ENCODE results near the gene ADGRE3.

Gene ADGRE3, protein sequence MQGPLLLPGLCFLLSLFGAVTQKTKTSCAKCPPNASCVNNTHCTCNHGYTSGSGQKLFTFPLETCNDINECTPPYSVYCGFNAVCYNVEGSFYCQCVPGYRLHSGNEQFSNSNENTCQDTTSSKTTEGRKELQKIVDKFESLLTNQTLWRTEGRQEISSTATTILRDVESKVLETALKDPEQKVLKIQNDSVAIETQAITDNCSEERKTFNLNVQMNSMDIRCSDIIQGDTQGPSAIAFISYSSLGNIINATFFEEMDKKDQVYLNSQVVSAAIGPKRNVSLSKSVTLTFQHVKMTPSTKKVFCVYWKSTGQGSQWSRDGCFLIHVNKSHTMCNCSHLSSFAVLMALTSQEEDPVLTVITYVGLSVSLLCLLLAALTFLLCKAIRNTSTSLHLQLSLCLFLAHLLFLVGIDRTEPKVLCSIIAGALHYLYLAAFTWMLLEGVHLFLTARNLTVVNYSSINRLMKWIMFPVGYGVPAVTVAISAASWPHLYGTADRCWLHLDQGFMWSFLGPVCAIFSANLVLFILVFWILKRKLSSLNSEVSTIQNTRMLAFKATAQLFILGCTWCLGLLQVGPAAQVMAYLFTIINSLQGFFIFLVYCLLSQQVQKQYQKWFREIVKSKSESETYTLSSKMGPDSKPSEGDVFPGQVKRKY

DNA sequence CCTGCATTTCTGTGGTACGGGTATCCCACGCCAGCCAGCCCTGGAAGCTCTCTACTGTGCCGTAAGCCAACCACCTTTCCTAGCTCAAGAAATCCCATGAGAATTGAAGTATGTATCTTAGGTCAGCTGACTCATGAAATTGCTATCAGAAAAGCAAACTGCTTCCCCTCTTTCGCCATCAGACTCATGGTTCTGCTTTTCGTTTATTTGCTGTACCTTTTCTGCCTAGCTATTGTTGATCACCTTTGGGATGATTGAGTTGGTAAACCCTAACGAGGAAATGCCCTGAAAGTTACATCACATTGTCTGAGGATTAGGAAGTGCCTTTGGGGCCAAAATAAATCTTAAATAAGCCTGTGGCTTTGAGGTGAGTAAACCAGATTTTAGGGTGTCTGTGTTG is at the start of gene ADGRE3:
Gene ADGRE3 (minus strand): TSS at position 81 of the 400 bp plus-strand sequence. CDS start 74 bp downstream, at position 7.
- DNase-seq, result no peak

DNA sequence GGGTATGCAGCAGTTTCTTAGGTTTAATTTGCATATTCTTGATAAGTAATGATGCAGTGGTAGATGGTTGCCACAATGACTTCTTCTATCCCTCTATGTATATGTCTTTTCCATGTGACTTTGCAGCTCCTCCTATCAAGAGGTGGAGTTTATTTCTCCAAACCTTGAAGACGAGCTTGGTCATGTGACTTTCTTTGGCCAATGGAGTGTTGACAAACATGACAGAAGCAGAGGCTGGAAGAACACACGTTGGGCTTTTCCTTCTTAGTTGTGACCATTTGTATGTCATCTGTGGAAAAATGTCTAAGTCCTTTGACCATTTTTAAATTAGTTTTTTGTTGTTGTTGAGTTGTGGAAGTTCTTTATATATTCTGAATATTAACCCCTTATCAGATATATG is 47.5 kb upstream of the ADGRE3 start:
- DNase-seq, result no peak

DNA sequence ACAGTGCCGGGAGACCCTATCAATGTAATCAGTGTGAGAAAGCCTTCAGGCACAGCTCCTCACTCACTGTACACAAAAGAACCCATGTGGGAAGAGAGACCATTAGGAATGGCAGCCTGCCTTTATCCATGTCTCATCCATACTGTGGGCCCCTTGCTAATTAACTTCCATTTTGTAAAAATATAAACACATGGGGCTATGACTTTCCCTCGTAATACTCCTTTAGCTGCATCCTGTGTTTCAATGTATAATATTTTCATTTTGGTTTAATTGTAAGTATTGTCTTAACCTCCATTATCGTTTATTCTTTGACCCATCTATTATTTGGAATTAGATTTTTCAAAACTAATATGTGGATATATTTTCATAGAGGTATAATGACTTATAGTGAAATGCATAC is 44.5 kb upstream of the ADGRE3 start:
- DNase-seq, result no peak

DNA sequence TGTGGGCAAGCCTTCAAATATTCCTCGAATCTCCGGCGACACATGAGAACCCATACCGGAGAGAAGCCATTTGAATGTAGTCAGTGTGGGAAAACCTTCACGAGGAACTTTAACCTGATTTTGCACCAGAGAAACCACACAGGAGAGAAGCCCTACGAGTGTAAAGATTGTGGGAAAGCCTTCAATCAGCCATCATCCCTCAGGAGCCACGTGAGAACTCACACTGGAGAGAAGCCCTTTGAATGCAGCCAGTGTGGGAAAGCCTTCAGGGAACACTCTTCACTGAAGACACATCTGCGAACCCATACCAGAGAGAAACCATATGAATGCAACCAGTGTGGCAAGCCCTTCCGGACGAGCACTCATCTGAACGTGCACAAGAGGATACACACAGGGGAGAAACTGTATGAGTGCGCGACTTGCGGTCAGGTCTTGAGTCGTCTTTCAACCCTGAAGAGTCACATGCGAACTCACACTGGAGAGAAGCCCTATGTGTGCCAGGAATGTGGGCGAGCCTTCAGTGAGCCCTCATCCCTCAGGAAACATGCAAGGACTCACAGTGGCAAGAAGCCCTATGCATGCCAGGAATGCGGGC is 44.0 kb upstream of the ADGRE3 start:
- DNase-seq, result no peak

DNA sequence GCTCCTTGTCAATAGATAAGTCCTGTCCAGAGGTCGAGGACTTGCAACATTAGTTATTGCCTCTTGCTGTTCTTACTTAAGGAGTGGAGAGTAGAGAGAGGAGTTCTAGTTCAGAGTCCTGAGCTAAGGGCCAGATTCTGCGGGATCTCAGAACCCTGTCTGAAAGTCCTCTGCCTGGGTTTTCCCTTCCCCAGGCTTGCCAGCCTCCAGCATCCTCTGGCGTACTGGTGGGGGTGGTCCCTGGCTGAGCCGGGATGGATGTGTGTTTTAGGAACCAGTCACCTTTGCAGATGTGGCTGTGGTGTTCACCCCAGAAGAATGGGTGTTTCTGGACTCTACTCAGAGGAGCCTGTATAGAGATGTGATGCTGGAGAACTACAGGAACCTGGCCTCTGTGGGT is 41.2 kb upstream of the ADGRE3 start:
- no peak for DNase-seq

DNA sequence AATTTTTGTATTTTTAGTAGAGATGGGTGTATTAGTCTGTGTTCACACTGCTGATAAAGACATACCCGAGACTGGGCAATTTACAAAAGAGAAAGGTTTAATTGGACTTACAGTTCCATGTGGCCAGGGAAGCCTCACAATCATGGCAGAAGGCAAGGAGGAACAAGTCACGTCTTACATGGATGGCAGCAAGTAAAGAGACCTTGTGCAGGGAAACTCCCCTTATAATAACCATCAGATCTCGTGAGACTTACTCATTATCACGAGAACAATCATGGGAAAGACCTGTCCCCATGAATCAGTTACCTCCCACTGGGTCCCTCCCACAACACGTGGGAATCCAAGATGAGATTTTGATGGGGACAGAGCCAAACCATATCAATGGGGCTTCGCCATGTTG is 29.8 kb upstream of the ADGRE3 start:
- DNase-seq, result no peak

DNA sequence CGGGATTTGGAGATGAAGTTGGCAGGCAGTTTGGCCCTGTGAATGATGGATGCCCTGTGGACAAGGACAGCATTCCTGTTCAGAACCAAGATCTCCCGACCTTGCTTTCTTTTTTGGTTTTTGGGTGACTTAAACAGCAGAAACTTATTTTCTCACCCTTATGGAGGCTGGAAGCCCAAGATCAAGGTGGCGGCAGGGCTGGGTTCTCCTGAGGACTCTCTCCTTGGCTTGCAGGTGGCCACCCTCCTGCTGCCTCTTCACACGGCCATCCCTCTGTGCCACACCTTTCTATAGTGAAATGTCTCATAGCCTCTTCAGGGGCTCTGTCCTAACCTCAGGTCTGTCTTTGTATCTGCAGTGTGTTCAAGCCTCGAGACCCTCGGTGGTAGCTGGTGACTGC is 29.2 kb upstream of the ADGRE3 start:
- no peak for DNase-seq

DNA sequence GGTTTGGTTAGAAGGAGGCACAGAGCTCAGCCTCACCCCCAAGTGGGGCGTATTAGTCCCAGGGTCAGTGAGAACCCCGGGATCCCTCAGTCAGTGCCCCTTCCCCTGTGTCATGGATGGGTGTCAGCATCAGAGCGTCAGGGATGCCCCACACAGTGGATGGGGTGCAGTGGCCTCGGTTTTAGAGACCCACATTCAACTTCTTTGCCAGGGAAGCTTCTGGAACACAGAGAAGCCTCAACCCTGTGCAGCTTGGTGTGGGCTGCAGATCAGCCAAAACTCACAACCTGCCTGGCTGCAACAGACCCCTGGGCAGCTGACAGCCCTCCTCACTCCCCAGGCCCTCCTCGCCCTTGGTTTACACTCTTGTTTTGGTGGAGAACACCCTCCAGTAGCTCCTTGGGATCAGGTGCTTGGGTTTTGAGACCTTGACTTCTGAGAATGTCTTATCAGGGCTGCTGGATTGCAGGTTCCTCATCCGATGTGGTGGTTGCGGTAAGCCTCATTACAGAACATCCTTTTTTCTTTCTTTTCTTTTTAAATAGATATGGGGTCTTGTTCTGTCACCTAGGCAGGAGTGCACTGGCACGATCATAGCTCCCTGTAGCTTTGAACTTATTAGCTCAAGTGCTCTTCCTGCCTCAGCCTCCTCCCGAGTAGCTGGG is 26.2 kb upstream of the ADGRE3 start:
- DNase-seq, result no peak

DNA sequence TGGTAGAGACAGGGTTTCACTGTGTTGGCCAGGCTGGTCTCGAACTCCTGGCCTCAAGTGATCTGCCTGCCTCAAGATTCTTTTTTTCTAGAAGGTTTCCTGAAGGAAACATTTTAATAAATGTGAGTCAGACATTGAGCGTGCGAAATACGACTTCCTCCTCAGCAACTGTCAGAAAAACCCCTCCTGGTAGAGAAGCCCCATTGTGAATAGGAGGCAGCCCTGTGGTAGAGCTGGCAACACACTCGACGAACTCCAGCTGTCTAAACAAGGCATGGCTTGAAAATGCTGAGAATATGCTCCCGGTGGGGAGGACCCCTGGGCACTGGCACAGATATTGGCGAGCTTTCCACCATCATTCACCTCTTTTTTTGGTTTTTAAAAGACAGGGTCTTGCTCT is 25.0 kb upstream of the ADGRE3 start:
- no peak for DNase-seq

DNA sequence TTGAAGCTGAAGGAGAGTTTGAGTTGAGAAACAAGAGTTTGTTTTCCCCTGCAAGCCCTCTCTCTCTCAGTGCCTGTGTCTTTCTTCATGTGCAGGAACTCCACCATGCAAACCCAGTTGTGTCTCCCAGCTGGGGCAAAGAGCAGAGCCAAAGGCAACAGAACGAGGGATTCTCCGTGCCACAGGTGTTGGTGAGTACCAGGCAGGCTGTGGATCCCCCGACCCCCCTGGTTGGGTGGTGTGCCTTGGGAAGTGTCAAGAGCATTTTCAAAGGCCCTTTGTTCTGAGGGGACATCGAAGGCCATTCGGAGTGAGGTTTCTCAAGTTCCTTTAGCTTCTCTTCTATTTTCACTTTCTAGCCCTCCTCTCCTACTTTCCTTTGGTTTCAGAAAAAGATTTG is 20.8 kb upstream of the ADGRE3 start:
- DNase-seq, result no peak

DNA sequence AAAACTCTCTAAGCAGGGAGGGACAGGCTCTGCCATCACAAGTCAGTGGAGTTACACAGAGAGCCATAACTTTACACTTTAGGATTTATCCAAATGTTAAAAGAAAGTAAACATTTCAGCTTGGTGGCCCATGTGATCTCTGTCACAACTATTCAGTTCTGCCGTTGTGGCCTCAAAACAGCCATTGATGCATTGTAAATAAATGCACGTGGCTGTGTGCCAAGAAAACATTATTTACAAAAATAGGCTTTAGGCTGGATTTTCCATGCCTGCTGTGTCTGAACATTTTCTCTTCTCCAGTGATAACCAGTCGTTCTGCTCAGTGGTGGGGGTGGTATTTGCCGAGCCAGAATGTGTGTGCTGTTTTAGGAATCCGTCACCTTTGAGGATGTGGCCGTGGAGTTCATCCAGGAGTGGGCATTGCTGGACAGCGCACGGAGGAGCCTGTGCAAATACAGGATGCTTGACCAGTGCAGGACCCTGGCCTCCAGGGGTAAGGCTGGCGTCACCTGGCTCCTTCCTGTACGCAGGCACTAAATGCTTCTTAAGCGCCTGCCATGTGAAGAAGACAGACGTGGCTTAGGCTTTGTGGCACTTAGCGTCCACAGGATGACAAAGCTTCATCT is 20.1 kb upstream of the ADGRE3 start:
- no peak for DNase-seq

DNA sequence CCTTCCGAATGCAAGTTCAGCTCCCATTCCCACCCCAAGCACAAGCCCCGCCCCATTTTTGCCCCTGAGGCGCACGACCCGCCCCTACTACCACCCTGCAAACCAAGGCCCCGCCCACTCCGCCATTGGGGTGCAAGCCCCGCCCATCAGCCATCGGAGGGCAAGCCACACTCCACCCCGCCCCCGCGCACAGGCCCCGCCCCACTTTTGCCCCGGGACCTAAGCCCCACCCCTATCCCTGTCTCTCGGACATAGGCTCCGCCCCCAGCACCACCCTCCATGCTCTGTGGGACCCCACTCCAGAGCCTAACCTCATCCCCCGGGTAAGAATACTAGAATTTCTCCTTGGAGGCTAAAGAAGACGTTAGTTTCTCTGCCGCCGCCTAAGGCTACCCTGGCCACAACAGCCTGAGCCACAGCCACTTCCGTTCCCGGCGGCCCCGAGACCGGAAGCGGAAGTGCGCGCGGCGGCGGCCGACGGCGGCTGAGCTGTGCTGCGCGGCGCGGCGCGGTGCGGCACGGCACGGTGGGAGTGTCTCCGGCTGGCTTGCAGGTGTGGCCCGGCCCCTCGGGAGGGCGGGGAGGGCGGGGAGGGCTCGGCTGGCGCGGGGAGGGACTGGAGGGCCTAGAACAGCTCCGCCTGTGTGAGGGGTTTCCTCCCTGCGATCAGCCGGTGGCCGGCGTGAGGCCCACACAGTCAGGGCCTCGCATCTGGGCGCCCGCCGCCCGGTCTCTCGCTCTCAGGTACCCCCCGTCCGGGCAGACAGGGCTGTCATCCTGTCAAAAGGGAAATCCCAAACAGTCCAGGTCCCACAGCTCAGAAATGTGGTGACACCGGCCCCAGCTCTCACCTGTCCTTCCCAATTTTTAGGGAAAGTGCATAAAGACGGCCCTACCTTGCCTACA is 15.2 kb upstream of the ADGRE3 start, which contains the start of gene ZNF333:
Gene ZNF333 (plus strand): TSS at position 451 of the 906 bp plus-strand sequence. CDS start 3,444 bp downstream, outside the sequence.
- DNase-seq, result peak; percentile 79

DNA sequence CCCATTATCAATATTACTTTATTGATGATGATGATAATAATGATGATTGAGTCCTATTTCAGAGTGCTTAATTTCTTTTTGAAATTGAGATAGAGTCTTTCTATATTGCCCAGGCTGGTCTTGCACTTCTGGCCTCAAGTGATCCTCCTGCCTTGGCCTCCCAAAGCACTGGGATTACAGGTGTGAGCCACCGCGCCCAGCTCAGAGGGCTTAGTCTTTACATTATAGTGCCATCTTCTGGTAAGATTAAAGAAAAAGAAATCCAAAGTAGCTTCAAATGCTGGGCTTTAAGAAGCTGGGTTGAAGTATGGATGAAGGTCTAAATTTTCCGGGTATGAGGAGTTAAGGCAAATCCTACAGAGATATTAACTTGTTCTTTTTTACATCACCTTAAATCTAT is 11.8 kb upstream of the ADGRE3 start:
- DNase-seq, result no peak

DNA sequence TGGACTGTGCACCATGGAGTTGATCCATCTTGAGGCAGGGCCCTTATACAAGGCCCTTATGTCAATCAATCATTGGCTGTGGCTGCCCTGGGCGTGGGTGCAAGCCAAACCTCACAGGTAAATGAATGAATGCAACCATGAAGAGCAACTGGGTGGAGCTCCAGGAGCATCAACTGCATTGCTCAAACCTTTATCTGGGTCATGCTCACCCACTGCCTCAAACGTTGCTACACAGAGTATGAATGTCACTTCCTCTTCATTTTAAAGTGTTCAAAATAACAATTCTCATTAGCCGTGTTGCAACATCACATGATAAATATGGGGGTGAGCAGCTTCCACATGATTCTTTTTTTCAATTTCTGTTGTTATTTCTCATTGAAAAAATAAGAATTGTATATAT is 8.8 kb upstream of the ADGRE3 start:
- DNase-seq, result no peak

DNA sequence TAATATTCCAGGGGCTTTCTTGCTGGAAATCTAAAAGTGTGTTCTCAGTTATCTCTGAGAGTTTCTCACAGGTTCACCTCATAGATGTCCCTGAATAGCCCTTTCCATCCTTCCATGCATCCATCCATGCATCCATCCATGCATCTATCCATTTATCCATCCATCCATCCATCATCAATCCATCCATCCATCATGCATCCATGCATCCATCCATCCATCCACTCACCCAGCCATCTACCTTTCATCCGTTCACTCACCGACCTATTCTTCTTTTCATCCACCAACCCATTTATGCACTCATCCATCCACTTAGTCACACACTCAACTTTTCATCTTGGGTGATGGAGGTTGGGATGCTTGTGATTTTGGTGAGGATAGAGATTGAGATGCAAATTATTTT is 7.4 kb upstream of the ADGRE3 start:
- no peak for DNase-seq

DNA sequence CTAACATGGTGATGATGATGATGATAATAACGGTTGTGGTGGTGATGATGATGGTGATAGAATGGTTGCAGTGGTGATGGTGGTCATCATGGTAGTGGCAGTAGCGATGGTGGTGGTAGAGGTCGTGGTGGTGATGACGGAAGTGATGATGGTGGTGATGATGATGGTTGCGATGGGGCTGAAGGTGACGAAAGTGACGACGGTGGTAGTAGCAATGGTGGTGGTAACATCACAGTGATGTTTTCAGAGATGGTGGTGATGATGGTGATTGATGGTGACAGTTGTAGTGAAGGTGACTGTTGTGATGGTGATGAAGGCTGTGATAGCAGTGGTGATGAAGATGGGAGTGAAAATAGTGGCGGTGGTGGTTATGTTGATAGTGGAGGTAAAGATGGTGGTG is 3.6 kb upstream of the ADGRE3 start:
- no peak for DNase-seq

DNA sequence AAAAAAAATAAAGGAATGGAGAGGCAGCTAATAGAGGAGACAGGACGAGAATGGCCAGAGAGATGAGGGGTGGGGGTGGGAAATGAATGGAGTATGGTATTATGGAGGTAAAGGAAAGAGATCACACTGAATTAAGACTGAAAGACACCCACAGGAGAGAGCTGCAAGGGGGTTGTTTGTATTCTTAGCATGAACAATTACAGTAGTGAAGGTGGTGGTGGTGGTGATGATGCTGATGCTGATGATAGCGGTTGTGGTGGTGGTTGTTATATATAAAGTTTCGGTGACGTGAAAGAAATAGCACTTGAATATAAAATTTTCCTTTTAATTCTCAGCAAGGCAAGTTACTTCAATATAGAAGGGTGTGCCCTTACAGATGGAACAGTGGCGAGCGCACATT is 2.8 kb upstream of the ADGRE3 start:
- no peak for DNase-seq

DNA sequence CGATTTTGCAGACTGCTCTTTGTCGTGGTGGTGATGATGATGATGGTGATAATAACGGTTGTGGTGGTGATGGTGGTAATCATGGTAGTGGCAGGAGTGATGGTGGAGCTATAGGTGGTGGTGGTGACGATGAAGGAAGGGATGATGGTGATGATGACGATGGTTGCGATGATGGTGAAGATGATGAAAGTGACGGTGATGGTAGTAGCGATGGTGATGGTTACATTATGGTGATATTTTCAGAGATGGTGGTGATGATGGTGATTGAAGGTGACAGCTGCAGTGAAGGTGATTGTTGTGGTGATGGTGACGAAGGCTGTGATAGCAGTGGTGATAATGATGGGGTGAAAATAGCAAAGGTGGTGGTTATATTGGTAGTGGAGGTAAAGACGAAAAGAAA is 2.1 kb upstream of the ADGRE3 start:
- no peak for DNase-seq

DNA sequence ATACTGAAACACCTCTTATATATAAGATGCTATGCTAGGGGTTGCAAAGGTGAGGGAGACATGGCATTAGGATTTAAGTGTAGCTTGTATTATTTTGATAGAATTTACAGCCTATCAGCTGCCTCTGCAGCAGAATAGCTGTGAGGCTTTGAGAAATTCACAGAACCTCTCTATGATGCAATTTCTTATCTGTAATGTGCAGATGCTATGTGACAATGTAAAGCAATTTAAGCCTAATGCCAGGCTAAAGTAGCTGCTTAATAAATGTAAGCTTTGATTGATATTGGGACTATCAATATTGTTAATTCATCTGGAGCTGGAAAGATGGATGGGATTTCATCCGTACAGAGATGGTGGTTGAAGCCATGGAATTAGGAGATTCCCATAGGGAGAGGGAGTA is 1.6 kb downstream of the ADGRE3 start:
- no peak for DNase-seq

DNA sequence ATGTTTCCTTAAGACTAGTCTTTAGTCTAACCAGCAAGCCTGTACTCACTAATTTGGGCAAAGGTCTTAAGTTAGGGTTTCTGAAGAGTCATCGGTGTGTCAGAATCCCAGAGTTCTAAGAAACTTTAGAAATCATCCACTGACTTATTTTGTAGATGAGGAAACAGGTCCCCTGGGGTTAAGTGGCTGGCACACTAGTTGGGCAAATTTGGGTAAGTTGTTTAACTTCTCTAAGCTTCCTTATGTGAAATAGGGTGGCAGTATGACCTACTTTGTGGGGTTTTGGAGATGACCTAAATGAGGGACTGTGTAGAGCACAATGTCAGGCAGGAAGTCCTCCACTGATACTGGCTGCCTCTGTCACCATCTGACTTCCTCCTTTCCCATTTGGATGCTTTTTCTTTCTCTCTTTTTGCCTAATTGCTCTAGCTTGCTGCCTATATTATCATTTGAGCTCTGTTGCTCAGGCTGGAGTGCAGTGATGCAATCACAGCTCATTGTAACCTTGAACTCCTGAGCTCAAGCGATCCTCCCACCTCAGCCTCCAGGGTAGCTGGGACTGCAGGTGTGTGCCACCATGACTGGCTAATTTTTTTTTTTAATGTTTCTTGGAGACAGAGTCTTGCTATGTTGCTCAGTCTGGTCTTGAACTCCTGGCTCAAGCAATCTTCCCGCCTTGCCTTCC is 2.3 kb downstream of the ADGRE3 start:
- no peak for DNase-seq

DNA sequence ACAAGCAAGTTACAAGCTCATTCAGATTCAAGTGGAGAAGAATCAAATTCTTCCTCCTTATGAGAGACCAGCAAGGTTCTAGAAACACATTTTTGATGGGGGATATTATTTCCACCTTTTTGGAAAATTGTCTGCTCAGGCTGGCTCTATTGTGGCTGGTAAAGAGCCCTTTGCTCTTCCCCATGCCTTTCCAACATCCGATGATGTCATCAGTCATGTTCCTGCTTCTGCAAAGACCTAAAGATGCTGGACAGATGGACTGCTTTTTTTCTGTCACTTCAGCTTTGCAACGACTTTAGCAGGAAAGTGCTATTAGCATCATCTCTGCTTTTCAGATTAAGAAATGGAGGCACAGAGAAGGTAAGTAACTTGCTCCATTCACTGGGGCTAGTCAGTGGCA is 4.2 kb downstream of the ADGRE3 start:
- DNase-seq, result no peak
